ENCODE measurements around the gene KAT6B. TPM values are rescaled to one million over a fixed set of nuclear protein-coding genes. Genes with fewer than 3 reads are reported as not detected.

The KAT6B gene
- total and polyA plus RNA-seq, 2 donors (not counting 1 experiment from before 2014, with no cell fraction given): 8.6 to 111 TPM

- 93% methylated on average over 5 of the region's 8 CpGs for WGBS (ENCODE audit: insufficient coverage)
- H3K27me3 Mint-ChIP-seq: no peaks in the 10 kb centered on the region
- CTCF ChIA-PET: interaction anchor here (0.7 kb wide), 1 partner anchor 385 kb away, joined by 5 read pairs; no protein-coding TSS in a partner anchor
Measured at GRCh38 chr10:75063461-75064230, 237.2 kb downstream of the KAT6B start.

More at GRCh38 chr10:75063461-75064230, 237.2 kb downstream of the KAT6B start:
- no peaks in the 10 kb centered on the region for H3K27me3 ChIP-seq (replicated peaks in 1 of 4; ENCODE audit: control extremely low read depth in 1 of 4, control insufficient read depth in 3 of 4, insufficient read depth in 4 of 4, low read length in 3 of 4)
- no peaks in the 10 kb centered on the region for H3K4me1 Mint-ChIP-seq
- DNase-seq (no peak), ATAC-seq (ENCODE audit: low read depth) (no peak)
- no peak overlapping the region for H3K9ac ChIP-seq (ENCODE audit: low read length)
- no peaks in the 10 kb centered on the region for H4K20me1 ChIP-seq (ENCODE audit: control insufficient read depth, insufficient read depth, low read length, poor library complexity, severe bottlenecking)
- H3K4me1 ChIP-seq (ENCODE audit: control insufficient read depth in 2 of 2, insufficient read depth in 2 of 2, low read length in 2 of 2): no peaks in the 10 kb centered on the region
- H3K27ac ChIP-seq (ENCODE audit: low read length in 2 of 2): no peak overlapping the region
- H3K4me3 Mint-ChIP-seq: no peak overlapping the region
- H3K4me2 ChIP-seq (replicated peaks; ENCODE audit: low read depth, low read length, poor library complexity, severe bottlenecking): no peak overlapping the region
- no peak overlapping the region for H2AFZ ChIP-seq (ENCODE audit: insufficient read depth, low read depth, low read length, poor library complexity, severe bottlenecking)
- H3K4me3 ChIP-seq (ENCODE audit: control extremely low read depth in 1 of 5, extremely low read depth in 1 of 5, insufficient read depth in 1 of 5, low read depth in 2 of 5, low read length in 4 of 5): no peak overlapping the region
- H3K9me3 Mint-ChIP-seq (ENCODE audit: insufficient read depth): no peaks in the 10 kb centered on the region
- no peak overlapping the region for H3K27ac Mint-ChIP-seq
- POLR2A ChIA-PET: interaction anchor here (0.6 to 0.7 kb wide), 2 partner anchors 66 to 123 kb away, joined by 3 read pairs; no protein-coding TSS in a partner anchor
- TF ChIP-seq CTCF (IDR thresholded peaks at IDR 0.05): no peak
- TF ChIP-seq EZH2 (IDR thresholded peaks at IDR 0.05; ENCODE audit: borderline replicate concordance, insufficient read depth, low read depth, low read length, poor library complexity, severe bottlenecking): no peak
- H3K79me2 ChIP-seq (ENCODE audit: control insufficient read depth, insufficient read depth, low read length): no peaks in the 10 kb centered on the region
- intact Hi-C loops (cut with micrococcal nuclease): no loop called here
- peaks cover 0 to 3% (median 0%) of the 10 kb centered on the region in 3 donors for H3K9me3 ChIP-seq (ENCODE audit: control extremely low read depth in 1 of 3, control insufficient read depth in 2 of 3, insufficient read depth in 1 of 3, low read length in 2 of 3)
- no peaks in the 10 kb centered on the region for H3K36me3 ChIP-seq (replicated peaks in 1 of 2; ENCODE audit: control extremely low read depth in 1 of 2, control insufficient read depth in 1 of 2, extremely low read depth in 1 of 2, insufficient read depth in 2 of 2, low read length in 1 of 2)
